Natural killer cell (primary cell): ENCODE measurements around the gene GTF2H4. TPM values are rescaled to one million over a fixed set of nuclear protein-coding genes. Genes with fewer than 3 reads are reported as not detected.

Experiments used
- ATAC-seq, 3 donors: fragments of 150-1000 bp in 2 of 3; fragments of 200-7000 bp in 1 of 3; cut with Tn5 transposase; 1 replicate in 1 of 3; 2 replicates in 2 of 3; pipeline ENCODE4 v1.10.0; 2021; ENCODE audit warnings: mild to moderate bottlenecking in 2 of 3, moderate library complexity in 2 of 3
- DNase-seq, 2 donors: peaks; one replicate each; pipeline versions ENCODE4 v3.0.0 to v3.0.0-alpha.2; 2013 to 2021; ENCODE audit warnings: mixed read lengths in 1 of 2
- H3K27ac ChIP-seq: one replicate; pipeline ENCODE4 v1.5.1; 2013; ENCODE audit warnings: mild to moderate bottlenecking, low read length
- H3K27me3 ChIP-seq: one replicate; pipeline ENCODE4 v1.6.1; 2013; ENCODE audit warnings: low read length; ENCODE audit not compliant: control insufficient read depth, insufficient read depth
- H3K36me3 ChIP-seq: one replicate; pipeline ENCODE4 v1.6.1; 2013; ENCODE audit warnings: low read length; ENCODE audit not compliant: control insufficient read depth, insufficient read depth
- H3K4me1 ChIP-seq: one replicate; pipeline ENCODE4 v1.6.1; 2013; ENCODE audit warnings: low read length; ENCODE audit not compliant: control insufficient read depth, insufficient read depth
- H3K4me3 ChIP-seq: one replicate; pipeline ENCODE4 v1.5.1; 2013; ENCODE audit warnings: low read length
- H3K9me3 ChIP-seq: one replicate; pipeline ENCODE4 v1.6.1; 2013; ENCODE audit warnings: low read length; ENCODE audit not compliant: control insufficient read depth, insufficient read depth
- H3K27ac Mint-ChIP-seq, 2 donors: one replicate each; pipeline ENCODE4 v1.8.0; 2022; ENCODE audit warnings: mild to moderate bottlenecking in 2 of 2, mixed read lengths in 2 of 2, moderate library complexity in 1 of 2
- H3K27me3 Mint-ChIP-seq, 2 donors: one replicate each; pipeline ENCODE4 v1.8.0; 2022; ENCODE audit warnings: low read depth in 2 of 2, mixed read lengths in 2 of 2
- H3K36me3 Mint-ChIP-seq: one replicate; pipeline ENCODE4 v1.8.0; 2022; ENCODE audit warnings: mixed read lengths
- H3K4me1 Mint-ChIP-seq, 2 donors: one replicate each; pipeline ENCODE4 v1.8.0; 2022; ENCODE audit warnings: mixed read lengths in 2 of 2
- H3K4me3 Mint-ChIP-seq: one replicate; pipeline ENCODE4 v1.8.0; 2022; ENCODE audit warnings: mild to moderate bottlenecking, moderate library complexity, mixed read lengths
- H3K9me3 Mint-ChIP-seq, 2 donors: one replicate each; pipeline ENCODE4 v1.8.0; 2022; ENCODE audit warnings: mixed read lengths in 2 of 2
- WGBS: methylation state at CpG from one replicate; pipeline ENCODE4 v1.1.7; 2013; ENCODE audit warnings: missing lambda C conversion rate; ENCODE audit not compliant: insufficient coverage; 5-methylcytosine and 5-hydroxymethylcytosine counted together
- intact Hi-C: fragments of 100-400 bp; cut with micrococcal nuclease; formaldehyde crosslinking; loops from one replicate; pipeline ENCODE4 v1.14.2; 2022
- total RNA-seq, 4 donors: library from RNA; stranded (reverse); fragments of 120-200 nt in 1 of 4; gene quantifications; one replicate each; pipeline versions ENCODE4 v1.2.3 to v1.2.4, GENCODE V29; 2013 to 2022
- TF ChIP-seq, protein P1 (sequence below): fragments of 200-600 bp; IDR thresholded peaks from one replicate; pipeline ENCODE4 v1.8.0; 2022; ENCODE audit warnings: antibody characterized with exemption

Gene GTF2H4
- total RNA-seq, 3 donors from 2014 or later (not counting 1 experiment from before 2014, with no cell fraction given): 13.5 to 17.9 (median 15.7) TPM

DNA sequence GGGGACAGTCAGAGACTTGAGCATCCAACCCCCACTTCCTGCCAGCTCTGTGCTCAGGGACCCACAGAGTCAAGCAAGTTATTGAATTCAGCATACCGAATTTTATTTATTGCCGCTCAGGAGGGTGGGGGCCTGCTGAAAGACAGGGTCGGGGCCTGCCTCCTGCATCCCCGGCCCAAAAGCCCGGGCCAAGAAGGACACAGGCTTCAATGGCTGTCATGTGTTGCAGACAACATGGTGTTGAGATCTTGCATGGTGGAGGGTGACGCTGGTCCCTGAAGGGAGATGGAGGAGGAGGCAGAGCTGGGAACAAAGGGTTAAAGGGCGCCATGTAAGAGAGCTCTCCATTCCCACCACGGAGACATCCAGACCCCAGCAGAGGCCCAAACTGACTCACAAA lies 23.3 kb downstream of the GTF2H4 start:
- no peak overlapping the region for H3K27ac Mint-ChIP-seq

DNA sequence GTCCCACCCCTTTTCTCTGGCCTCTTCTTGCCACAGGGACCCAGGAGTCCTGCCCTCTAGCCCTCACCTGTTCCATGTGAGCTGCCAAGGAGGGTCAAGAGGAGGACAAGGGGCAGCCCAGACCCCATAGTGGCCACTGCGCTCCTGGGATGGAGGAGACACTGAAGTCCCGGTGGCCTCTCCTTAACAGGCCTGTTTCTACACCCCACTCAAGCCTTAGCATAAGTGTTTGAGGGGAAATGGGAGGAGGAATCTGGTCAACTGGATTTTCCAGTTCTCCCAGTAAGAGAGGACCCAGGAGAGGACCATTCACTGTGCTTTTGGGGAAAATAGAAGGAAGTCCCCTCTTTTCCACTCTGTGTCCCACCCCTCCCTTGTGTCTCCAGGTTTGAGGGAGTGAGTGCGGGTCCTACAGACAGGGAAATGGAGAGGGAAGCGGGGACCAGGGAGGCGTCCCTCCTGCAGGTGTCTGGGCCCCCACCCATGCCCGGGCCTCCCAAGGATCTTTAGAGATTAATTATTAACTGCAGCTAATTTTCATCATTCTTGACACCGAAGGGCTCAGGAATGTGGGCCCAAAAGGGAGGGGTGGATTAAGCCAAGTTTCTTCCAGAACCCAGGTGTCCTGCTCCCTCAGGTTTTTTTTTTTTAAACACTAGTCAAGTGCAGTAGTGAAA lies 24.1 kb downstream of the GTF2H4 start, which contains the start of gene SFTA2:
Gene SFTA2 (minus strand): TSS at position 202 of the 677 bp plus-strand sequence. CDS start 74 bp downstream, at position 128.
- Mint-ChIP-seq H3K36me3 (no peaks in the 10 kb centered on the region), H3K9me3 (peaks cover 0 to 3% of the 10 kb centered on the region in 2 donors), H3K4me1 (no peaks in the 10 kb centered on the region), H3K27me3 (peaks cover 17 to 19% of the 10 kb centered on the region in 2 donors), H3K27ac (no peak within 1 kb of the TSS), H3K4me3 (no peak within 1 kb of the TSS)
- Histone ChIP-seq H3K36me3 (no peaks in the 10 kb centered on the region), H3K4me1 (no peaks in the 10 kb centered on the region), H3K4me3 (no peak within 1 kb of the TSS), H3K27ac (no peak within 1 kb of the TSS), H3K27me3 (no peaks in the 10 kb centered on the region), H3K9me3 (peaks cover 4% of the 10 kb centered on the region)
- no peak for DNase-seq
- TF ChIP-seq, protein P1, sequence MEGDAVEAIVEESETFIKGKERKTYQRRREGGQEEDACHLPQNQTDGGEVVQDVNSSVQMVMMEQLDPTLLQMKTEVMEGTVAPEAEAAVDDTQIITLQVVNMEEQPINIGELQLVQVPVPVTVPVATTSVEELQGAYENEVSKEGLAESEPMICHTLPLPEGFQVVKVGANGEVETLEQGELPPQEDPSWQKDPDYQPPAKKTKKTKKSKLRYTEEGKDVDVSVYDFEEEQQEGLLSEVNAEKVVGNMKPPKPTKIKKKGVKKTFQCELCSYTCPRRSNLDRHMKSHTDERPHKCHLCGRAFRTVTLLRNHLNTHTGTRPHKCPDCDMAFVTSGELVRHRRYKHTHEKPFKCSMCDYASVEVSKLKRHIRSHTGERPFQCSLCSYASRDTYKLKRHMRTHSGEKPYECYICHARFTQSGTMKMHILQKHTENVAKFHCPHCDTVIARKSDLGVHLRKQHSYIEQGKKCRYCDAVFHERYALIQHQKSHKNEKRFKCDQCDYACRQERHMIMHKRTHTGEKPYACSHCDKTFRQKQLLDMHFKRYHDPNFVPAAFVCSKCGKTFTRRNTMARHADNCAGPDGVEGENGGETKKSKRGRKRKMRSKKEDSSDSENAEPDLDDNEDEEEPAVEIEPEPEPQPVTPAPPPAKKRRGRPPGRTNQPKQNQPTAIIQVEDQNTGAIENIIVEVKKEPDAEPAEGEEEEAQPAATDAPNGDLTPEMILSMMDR: no peak
- 78% methylated on average over 5 of the region's 7 CpGs for WGBS
- no peak for ATAC-seq
- intact Hi-C loops: no loop called here

More for the DNA sequence above, 23.3 kb downstream of the GTF2H4 start:
- Mint-ChIP-seq H3K36me3 (no peaks in the 10 kb centered on the region), H3K4me1 (no peaks in the 10 kb centered on the region), H3K9me3 (peaks cover 0 to 3% of the 10 kb centered on the region in 2 donors), H3K27me3 (peaks cover 13 to 15% of the 10 kb centered on the region in 2 donors), H3K4me3 (no peak overlapping the region)
- H3K9me3 ChIP-seq: peaks cover 4% of the 10 kb centered on the region
- intact Hi-C loops: no loop called here
- 77% methylated on average over 8 of the region's 8 CpGs for WGBS
- H3K27ac ChIP-seq: no peak overlapping the region
- TF ChIP-seq, protein P1: no peak
- DNase-seq (no peak), ATAC-seq (no peak)
- no peaks in the 10 kb centered on the region for H3K27me3 ChIP-seq
- H3K4me3 ChIP-seq: no peak overlapping the region
- H3K4me1 ChIP-seq: no peaks in the 10 kb centered on the region
- peaks cover 5% of the 10 kb centered on the region for H3K36me3 ChIP-seq

DNA sequence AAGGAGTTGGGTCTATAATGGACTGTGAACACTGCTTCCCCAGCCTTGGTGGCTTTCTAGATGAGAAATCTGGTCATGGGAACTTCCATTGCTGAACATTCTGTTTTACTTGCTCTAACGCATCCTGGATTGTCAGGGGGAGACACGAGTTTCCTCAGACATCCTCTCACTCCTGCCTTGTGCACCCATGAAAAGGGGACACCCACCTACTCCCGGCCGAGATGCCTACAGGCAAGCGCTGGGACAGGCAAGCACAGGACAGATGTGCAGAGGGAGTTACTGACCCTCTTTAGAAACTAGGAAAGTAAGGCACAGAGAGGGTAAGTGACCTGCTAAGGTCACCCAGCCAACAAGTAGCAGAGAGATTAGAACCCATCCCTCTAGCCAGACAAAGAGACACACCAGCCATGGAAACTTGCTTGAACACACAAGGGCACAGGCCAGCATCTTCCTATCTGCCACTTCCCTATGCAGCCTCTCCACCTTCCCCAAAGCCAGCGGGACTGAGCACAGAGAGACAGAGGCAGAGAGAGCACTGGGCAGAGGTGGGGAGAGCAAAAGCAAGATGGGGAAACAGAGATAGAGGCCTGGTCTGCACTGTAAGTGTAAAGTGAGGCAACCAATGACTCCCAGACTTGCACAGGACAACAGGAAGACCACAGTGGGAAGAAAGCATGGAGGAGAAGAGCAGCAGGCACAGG lies 24.8 kb downstream of the GTF2H4 start:
- WGBS: 89% methylated on average over 6 of the region's 6 CpGs
- Histone ChIP-seq H3K4me1 (no peaks in the 10 kb centered on the region), H3K36me3 (no peaks in the 10 kb centered on the region), H3K4me3 (no peak overlapping the region), H3K27ac (no peak overlapping the region), H3K9me3 (peaks cover 4% of the 10 kb centered on the region), H3K27me3 (no peaks in the 10 kb centered on the region)
- H3K4me3 Mint-ChIP-seq: no peak overlapping the region
- H3K9me3 Mint-ChIP-seq: peaks cover 0 to 3% of the 10 kb centered on the region in 2 donors
- intact Hi-C loops: no loop called here
- H3K27me3 Mint-ChIP-seq: peaks cover 17 to 19% of the 10 kb centered on the region in 2 donors
- H3K4me1 Mint-ChIP-seq: no peaks in the 10 kb centered on the region
- DNase-seq: no peak
- no peak for ATAC-seq
- H3K27ac Mint-ChIP-seq: no peak overlapping the region
- H3K36me3 Mint-ChIP-seq: no peaks in the 10 kb centered on the region
- TF ChIP-seq, protein P1: no peak
